Panc1 (cell line): ENCODE results near the gene CYP2E1. TPM values are rescaled to one million over a fixed set of nuclear protein-coding genes. Genes with fewer than 3 reads are reported as not detected.

Source experiments
- ATAC-seq: fragments of 200-7000 bp; cut with Tn5 transposase; 2 replicates; pipeline ENCODE4 v1.9.1; 2020; ENCODE audit warnings: mild to moderate bottlenecking, moderate library complexity
- BruUV-seq: library from RNA; stranded (reverse); fragments of 400-500 nt; replicated peaks from 2 replicates; lab custom pipeline; 2021; lab: Mats Ljungman, UMichigan
- CTCF ChIA-PET: fragments of 300-600 bp; sonication (Branson Sonifier 250); formaldehyde crosslinking; loops from one replicate; lab custom pipeline; 2022; ENCODE audit warnings: antibody characterized with exemption; lab: Charles Lee
- POLR2A ChIA-PET: fragments of 300-600 bp; sonication (Branson Sonifier 250); formaldehyde crosslinking; loops from one replicate; lab custom pipeline; 2022; ENCODE audit warnings: antibody characterized with exemption; lab: Charles Lee
- DNase-seq: peaks from one replicate; pipeline ENCODE4 v3.0.0-alpha.2; 2010; ENCODE audit warnings: low read depth, low spot score
- H3K27ac ChIP-seq: 2 replicates; pipeline ENCODE4 v1.5.1; 2011; ENCODE audit warnings: mild to moderate bottlenecking, low read length, inconsistent platforms
- H3K27me3 ChIP-seq: fragments of 200-500 bp; sonication (Bioruptor generic); 2 replicates; pipeline ENCODE4 v1.6.0; 2014; ENCODE audit warnings: low read length, inconsistent platforms; ENCODE audit not compliant: control insufficient read depth, insufficient read depth
- H3K36me3 ChIP-seq: fragments of 200-500 bp; sonication (Bioruptor generic); 2 replicates; pipeline ENCODE4 v1.5.1; 2014; ENCODE audit warnings: inconsistent platforms, mild to moderate bottlenecking, low read length, moderate library complexity; ENCODE audit not compliant: control insufficient read depth, insufficient read depth
- H3K4me1 ChIP-seq: 2 replicates; pipeline ENCODE4 v1.5.1; 2011; ENCODE audit warnings: inconsistent platforms, mild to moderate bottlenecking, low read length, moderate library complexity; ENCODE audit not compliant: control insufficient read depth, insufficient read depth
- H3K4me3 ChIP-seq, 2 experiments: 2 replicates each; pipeline ENCODE4 v1.5.1; 2011 to 2012; ENCODE audit warnings: low read depth in 2 of 2, low read length in 2 of 2, mild to moderate bottlenecking in 2 of 2, inconsistent platforms in 1 of 2, moderate library complexity in 1 of 2
- H3K9me3 ChIP-seq: fragments of 200-500 bp; sonication (Bioruptor generic); 2 replicates; pipeline ENCODE4 v1.5.1; 2014; ENCODE audit warnings: low read depth, mild to moderate bottlenecking, inconsistent platforms, low read length, moderate library complexity; ENCODE audit not compliant: control insufficient read depth, insufficient read depth
- CTCF ChIP-seq: fragments of 450-650 bp; IDR thresholded peaks from 2 replicates; pipeline ENCODE4 v1.5.1; 2017; ENCODE audit warnings: mild to moderate bottlenecking
- POLR2AphosphoS5 ChIP-seq: IDR thresholded peaks from 2 replicates; pipeline ENCODE4 v1.6.1; 2012; ENCODE audit warnings: mild to moderate bottlenecking, low read depth, low read length, moderate library complexity
- REST ChIP-seq, 2 experiments: IDR thresholded peaks; 2 replicates each; pipeline ENCODE4 v1.6.1; 2011 to 2012; ENCODE audit warnings: low read depth in 2 of 2, control low read depth in 1 of 2, low read length in 1 of 2, mild to moderate bottlenecking in 1 of 2, moderate library complexity in 1 of 2; ENCODE audit not compliant: insufficient read depth in 1 of 2
- SIN3A ChIP-seq: IDR thresholded peaks from 2 replicates; pipeline ENCODE4 v1.6.1; 2012; ENCODE audit warnings: low read depth, mild to moderate bottlenecking, low read length, moderate library complexity, borderline replicate concordance; ENCODE audit not compliant: insufficient read depth
- TCF7L2 ChIP-seq: IDR thresholded peaks from 2 replicates; pipeline ENCODE4 v1.6.1; 2011; ENCODE audit warnings: mild to moderate bottlenecking, low read depth, low read length, inconsistent platforms
- in situ Hi-C: cut with HindIII; loops from 2 replicates; pipeline ENCODE4 v1.10.0; 2016; ENCODE audit warnings: low sequenced_read_pairs, low pct_unique_long_range_greater_than_20kb
- intact Hi-C: fragments of 100-400 bp; cut with micrococcal nuclease; formaldehyde crosslinking; loops from one replicate; pipeline ENCODE4 v1.10.0; 2022; ENCODE audit not compliant: unreplicated experiment
- total RNA-seq: library from RNA; stranded (reverse); gene quantifications from one replicate; pipeline ENCODE4 v1.2.1, GENCODE V29; 2021; ENCODE audit not compliant: unreplicated experiment

Gene CYP2E1
- total RNA-seq, 1 experiment from 2014 or later = 1.1 TPM

GRCh38 chr10:133532871-133533270 lies 5.7 kb downstream of the CYP2E1 start:
- H3K27ac ChIP-seq = no peak overlapping the region
- intact Hi-C loops (no loop called here), in situ Hi-C loops (no loop called here)
- no peaks in the 10 kb centered on the region for H3K27me3 ChIP-seq
- CTCF ChIA-PET = no interaction called here
- H3K4me3 ChIP-seq = no peak overlapping the region
- H3K9me3 ChIP-seq = no peaks in the 10 kb centered on the region
- BruUV-seq = no TSS peak
- ATAC-seq = no peak
- no peaks in the 10 kb centered on the region for H3K36me3 ChIP-seq
- H3K4me1 ChIP-seq = no peaks in the 10 kb centered on the region
- no peak for DNase-seq
- POLR2A ChIA-PET = no interaction called here
- TF ChIP-seq CTCF = no peak
- TF ChIP-seq POLR2AphosphoS5 = no peak
- no peak for TF ChIP-seq REST (IDR thresholded peaks at IDR 0.05; ENCODE audit: insufficient read depth in 1 of 2, low read depth in 2 of 2, low read length in 1 of 2)
- no peak for TF ChIP-seq SIN3A
- TF ChIP-seq TCF7L2 = no peak

GRCh38 chr10:133534417-133534816 lies 7.3 kb downstream of the CYP2E1 start:
- no peak for DNase-seq
- TF ChIP-seq REST (IDR thresholded peaks at IDR 0.05; ENCODE audit: insufficient read depth in 1 of 2, low read depth in 2 of 2, low read length in 1 of 2) = no peak
- no peak for TF ChIP-seq SIN3A
- TF ChIP-seq TCF7L2 = no peak
- TF ChIP-seq CTCF = no peak
- no peak for TF ChIP-seq POLR2AphosphoS5
- H3K27me3 ChIP-seq = no peaks in the 10 kb centered on the region
- no peak overlapping the region for H3K4me3 ChIP-seq
- in situ Hi-C loops = no loop called here
- no peaks in the 10 kb centered on the region for H3K36me3 ChIP-seq
- BruUV-seq = no TSS peak
- ChIA-PET CTCF (no interaction called here), POLR2A (no interaction called here)
- H3K9me3 ChIP-seq = no peaks in the 10 kb centered on the region
- H3K4me1 ChIP-seq = no peaks in the 10 kb centered on the region
- intact Hi-C loops = no loop called here
- ATAC-seq = no peak
- H3K27ac ChIP-seq = no peak overlapping the region
